Measurements from ENCODE around the gene FABP2.
"Not testable (repeated sequence)": the region's sequence is repeated elsewhere in the genome, so short reads cannot be mapped to it uniquely, and the experiment has no call there.

FABP2 gene

DNA sequence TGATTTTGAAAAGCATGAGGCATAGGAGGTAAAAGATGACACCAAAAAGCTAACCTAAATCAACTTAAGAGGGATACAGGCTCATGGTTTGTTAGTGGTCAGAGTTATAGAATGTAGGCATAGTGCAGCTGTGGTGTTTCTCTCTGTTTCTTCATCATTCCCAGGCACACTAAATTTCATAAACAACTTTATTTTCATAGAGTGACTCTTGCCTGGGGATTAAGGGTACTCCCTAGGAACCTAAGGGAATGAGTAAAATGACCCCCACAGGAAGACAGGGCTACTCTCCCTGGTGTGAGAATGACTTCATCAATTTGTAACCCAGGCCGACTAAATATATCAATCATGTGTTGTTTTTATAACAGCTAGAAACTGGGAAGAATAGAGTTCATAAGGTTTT is 11.1 kb downstream of the FABP2 start:
- DNase-seq: no peak

DNA sequence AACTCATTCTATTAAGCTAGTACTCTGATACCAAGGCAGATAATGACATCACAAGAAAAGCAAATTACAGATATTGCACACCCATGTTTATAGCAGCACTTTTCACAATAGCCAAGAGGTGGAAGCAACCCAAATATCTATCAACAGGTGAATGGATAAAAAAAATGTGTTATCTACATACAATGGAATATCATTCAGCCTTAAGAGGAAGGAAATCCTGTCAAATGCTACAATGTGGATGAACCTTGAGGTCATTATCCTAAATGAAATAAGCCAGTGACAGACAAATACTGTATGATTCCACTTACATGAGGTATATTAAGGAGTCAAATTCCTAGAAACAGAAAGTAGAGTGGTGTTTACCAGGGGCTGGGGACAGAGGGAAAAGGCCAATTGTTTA is 14.3 kb downstream of the FABP2 start:
- DNase-seq: no peak

- DNase-seq: no peak
Measured at GRCh38 chr4:119304431-119304830, 17.5 kb downstream of the FABP2 start.

GRCh38 chr4:119303587-119304305 is 18.2 kb downstream of the FABP2 start:
- DNase-seq: no peak

- no peak for DNase-seq
Measured at GRCh38 chr4:119302073-119302832, 19.7 kb downstream of the FABP2 start.

DNA sequence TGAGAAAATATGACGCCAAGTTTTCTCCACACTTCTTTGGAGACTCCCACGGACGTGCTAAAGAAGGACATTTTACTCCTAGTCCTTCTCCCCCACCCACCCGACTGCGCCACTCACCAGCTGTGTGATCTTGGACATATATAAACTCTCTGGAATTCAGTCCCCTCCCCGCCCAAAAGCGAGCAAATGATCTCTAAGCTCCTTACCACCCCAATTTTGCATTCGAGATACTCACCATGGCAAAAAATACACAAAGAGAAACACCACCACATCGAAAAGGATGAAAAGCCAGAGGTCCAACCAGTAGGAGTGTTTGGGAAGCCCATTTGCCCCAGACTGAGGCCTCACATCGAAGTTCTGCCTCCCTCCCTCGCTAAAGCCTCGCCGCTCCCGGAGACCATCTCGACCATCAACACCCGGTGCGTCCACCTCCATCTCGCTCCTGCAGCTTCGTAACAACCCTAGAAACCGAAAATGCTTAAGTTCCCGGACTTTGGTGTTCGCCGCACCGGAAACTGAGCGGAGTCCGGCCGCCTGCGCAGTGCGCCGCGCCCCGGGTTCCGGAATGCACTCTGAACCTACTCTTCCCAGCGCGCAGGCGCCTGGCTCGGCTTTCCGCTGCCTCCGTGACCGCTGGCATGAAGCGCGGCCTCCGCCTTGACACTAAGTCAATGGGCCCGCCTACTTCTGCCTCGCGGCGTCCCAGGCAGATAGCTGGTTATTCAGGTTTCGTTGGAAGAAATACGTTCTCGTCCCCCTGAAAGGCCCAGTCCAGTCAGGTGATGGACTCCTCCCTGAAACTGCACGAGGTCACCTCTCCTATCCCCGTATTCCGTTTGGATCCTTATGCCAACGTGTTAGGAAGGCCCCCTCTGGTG is 21.6 kb downstream of the FABP2 start:
- peak; percentile 93 for DNase-seq

DNA sequence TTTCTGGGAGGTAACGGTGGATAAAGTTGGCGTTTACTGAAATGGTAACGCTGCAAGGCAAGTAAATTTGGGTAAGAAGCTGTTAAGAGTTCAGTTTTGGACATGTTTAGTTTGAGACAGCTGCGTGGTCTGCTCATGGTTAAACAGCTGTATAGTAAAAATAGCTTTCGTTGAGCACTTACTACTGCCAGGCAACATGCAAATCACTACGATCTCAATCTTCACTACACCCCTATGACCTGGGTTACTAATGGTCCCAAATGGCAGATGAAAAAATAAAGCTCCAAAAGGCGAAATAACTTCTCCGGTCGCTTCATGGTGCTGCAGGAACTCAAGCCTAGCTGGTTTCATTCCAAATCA is 22.2 kb downstream of the FABP2 start:
- DNase-seq: no peak

- peak; percentile 16 for DNase-seq
Measured at GRCh38 chr4:119299260-119299671, 22.7 kb downstream of the FABP2 start.

DNA sequence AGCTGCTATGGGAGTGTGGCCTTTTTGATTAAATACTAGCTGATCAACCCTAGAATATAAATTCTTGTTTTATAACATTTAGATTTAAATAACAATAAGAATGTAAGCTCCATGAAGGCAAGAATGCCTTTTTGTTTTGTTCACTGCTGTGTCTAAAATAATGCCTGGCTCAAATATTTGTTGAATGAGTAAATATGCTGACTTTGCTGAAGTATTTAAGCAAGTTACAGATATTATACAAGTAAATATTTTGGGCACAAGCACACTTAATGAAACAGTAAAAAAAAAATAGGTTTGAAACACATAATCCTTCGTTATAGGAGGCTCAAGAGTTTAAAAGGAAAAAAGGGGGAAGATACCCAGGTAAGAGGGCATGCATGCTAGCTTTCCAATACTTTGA is 24.1 kb downstream of the FABP2 start:
- DNase-seq: no peak

DNA sequence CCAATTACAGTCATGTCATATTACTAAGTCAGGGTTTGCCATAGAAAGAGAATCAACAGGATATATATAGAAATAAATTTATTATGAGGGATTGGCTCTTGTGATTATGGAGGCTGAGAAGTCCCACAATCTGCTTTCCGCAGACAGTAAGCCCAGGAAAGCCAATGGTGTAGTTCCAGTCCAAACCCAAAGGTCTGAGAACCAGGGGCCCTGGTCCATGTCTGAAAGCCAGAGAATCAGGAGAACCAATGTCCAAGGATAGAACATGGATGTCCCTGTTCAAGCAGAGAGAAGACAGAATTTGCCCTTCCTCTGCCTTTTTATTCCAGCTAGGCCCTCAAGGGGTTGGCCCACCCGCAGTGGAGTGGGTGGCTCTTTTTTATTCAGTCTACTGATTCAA is 25.6 kb downstream of the FABP2 start:
- DNase-seq: no peak

- no peak for DNase-seq
Measured at GRCh38 chr4:119290598-119290997, 31.3 kb downstream of the FABP2 start.

- DNase-seq: no peak
Measured at GRCh38 chr4:119289313-119289712, 32.6 kb downstream of the FABP2 start.

- no peak for DNase-seq
Measured at GRCh38 chr4:119286377-119287002, 35.4 kb downstream of the FABP2 start.

DNA sequence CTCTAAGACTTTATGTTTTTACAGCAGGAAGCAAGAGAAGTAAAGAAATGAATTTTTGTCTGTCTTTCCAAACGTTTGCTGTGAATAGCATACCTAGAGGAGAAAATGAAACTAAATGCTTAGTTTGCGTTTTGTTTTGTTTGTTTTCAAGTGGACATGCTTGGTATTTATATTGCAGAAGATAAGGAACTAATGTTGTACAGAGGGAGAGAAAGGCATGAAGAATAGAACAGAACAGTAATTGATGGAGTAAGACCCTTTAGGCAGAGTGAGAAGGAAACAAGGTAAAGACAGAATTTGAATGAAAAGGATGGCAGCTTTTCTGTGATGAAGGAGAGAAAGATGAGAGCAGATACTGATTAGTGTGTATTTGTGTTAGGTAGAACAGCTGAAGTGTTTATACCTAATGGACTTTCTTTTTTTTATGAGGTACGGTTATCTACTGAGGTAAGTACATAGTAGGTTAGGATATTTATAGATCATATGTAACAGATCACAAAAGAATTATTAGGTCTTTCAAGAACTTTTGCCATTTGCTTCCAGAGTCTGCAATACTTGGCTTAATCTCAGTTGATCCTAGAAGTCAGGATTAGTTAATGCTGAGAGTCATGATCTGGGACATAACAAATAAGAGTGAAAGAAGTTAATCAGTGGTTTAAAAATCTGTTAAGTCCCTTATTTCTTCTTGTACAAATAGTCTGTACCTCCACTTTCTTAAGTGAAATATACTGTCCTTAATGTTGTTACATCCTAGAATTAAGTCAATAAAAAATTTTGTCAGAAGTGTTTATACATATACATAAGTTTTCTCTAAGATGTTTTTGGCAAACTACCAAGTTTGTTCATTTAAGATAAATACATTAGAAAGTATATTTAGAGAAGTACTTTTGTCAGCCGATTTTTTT is 36.8 kb downstream of the FABP2 start:
- no peak for DNase-seq

- DNase-seq: no peak
Measured at GRCh38 chr4:119281393-119281792, 40.5 kb downstream of the FABP2 start.

GRCh38 chr4:119279945-119280344 is 42.0 kb downstream of the FABP2 start:
- DNase-seq: not testable (repeated sequence)

GRCh38 chr4:119279541-119279940 is 42.4 kb downstream of the FABP2 start:
- DNase-seq: not testable (repeated sequence)

DNA sequence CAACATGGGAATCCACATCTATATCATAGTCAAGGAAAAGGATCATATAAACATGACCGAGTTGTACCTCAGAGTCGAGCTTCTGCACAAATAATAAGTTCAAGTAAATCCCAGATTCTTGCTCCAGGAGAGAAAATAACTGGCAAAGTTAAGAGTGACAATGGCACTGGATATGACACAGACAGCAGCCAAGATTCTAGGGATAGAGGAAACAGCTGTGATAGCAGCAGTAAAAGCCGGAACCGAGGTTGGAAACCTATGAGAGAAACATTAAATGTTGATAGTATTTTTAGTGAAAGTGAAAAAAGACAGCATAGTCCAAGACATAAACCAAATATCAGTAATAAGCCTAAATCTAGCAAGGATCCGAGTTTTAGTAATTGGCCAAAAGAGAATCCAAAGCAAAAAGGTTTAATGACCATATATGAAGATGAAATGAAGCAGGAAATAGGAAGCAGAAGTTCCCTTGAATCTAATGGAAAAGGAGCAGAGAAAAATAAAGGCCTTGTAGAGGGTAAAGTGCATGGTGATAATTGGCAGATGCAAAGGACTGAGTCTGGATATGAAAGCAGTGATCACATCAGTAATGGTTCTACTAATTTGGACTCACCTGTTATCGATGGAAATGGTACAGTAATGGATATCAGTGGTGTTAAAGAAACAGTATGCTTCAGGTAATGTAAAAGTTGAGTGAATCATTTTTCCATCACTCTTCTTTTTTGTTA is 50.4 kb downstream of the FABP2 start:
- DNase-seq: no peak

DNA sequence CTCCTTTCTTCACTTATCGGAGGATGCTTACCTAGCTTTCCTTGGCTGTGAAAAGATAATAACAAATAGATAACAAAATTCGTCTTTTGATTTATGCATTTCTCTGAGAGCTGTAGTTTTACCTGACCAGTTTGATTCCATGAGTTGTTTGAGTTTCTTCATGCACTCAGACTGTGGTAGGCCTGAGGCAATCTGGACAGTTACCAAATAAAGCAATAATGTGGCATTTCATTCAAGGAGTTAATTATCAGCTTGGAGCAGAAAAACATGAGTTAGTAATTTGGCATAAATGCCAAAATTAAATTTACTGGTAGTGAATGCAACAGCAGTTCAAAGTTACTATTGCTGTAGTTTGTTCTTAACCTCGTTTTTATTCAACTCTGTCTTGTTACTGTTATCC is 53.5 kb downstream of the FABP2 start:
- DNase-seq: no peak

All from right kidney (tissue), 1 donor.